Breast epithelium (tissue), 4 donors: ENCODE results near the gene RYK. TPM values are rescaled to one million over a fixed set of nuclear protein-coding genes. Genes with fewer than 3 reads are reported as not detected.
A peak's percentile ranks its signal among the peaks of the same experiment; 100 is the strongest.

ENCODE experiments used
- DNase-seq, 2 donors: peaks; one replicate each; pipeline ENCODE4 v3.0.0-alpha.2; 2019; ENCODE audit warnings: low spot score in 2 of 2
- H3K27ac ChIP-seq, 2 donors: fragments of 200-600 bp; sonication (generic) in 1 of 2; one replicate each; pipeline ENCODE4 v1.5.1; 2016 to 2019; ENCODE audit warnings: mild to moderate bottlenecking in 1 of 2
- H3K27me3 ChIP-seq, 2 donors: fragments of 200-600 bp; sonication (generic) in 1 of 2; one replicate each; pipeline versions ENCODE4 v1.5.1 to v1.6.0; 2017 to 2019; ENCODE audit warnings: control low read depth in 1 of 2, mild to moderate bottlenecking in 1 of 2
- H3K36me3 ChIP-seq: fragments of 200-600 bp; one replicate; pipeline ENCODE4 v1.5.1; 2019
- H3K4me1 ChIP-seq, 2 donors: fragments of 200-600 bp; sonication (generic); one replicate each; pipeline ENCODE4 v1.5.1; 2016 to 2019; ENCODE audit warnings: control low read depth in 1 of 2
- H3K4me3 ChIP-seq, 3 donors: fragments of 200-600 bp; sonication (generic); 1 replicate in 2 of 3; 2 replicates in 1 of 3; pipeline ENCODE4 v1.5.1; 2016 to 2019; ENCODE audit warnings: mild to moderate bottlenecking in 3 of 3, moderate library complexity in 2 of 3
- H3K9me3 ChIP-seq, 2 donors: fragments of 200-600 bp; sonication (generic) in 1 of 2; one replicate each; pipeline ENCODE4 v1.5.1; 2016 to 2019; ENCODE audit warnings: control low read depth in 1 of 2
- CTCF ChIP-seq, 3 donors: fragments of 450-650 bp; IDR thresholded peaks; one replicate each; pipeline ENCODE4 v1.5.1; 2016 to 2017; ENCODE audit warnings: antibody characterized with exemption in 3 of 3, mild to moderate bottlenecking in 3 of 3, moderate library complexity in 3 of 3
- POLR2A ChIP-seq: fragments of 450-650 bp; IDR thresholded peaks from one replicate; pipeline ENCODE4 v1.6.1; 2016; ENCODE audit warnings: antibody characterized with exemption, mild to moderate bottlenecking, moderate library complexity
- POLR2AphosphoS5 ChIP-seq, 3 donors: sonication (generic); formaldehyde crosslinking; IDR thresholded peaks; one replicate each; pipeline ENCODE4 v1.6.1; 2017; ENCODE audit warnings: antibody characterized with exemption in 3 of 3
- intact Hi-C: fragments of 100-400 bp; cut with DNase I; formaldehyde crosslinking; loops from one replicate; pipeline ENCODE4 v1.15.1; 2023; ENCODE audit warnings: low total_unique reads
- total RNA-seq, 3 donors: library from RNA; depleted of rRNA; stranded (reverse); fragments of >200 nt; gene quantifications; one replicate each; pipeline ENCODE4 v1.1.0, GENCODE V29; 2016

The RYK gene
- total RNA-seq, 3 donors from 2014 or later, result 77.9 to 153 (median 150) TPM

GRCh38 chr3:134258761-134259347, 8.2 kb upstream of the RYK start:
- H3K27ac ChIP-seq, result no peak overlapping the region
- no peaks in the 10 kb centered on the region for H3K4me1 ChIP-seq
- intact Hi-C loops, result no loop called here
- no peaks in the 10 kb centered on the region for H3K9me3 ChIP-seq
- no peak for DNase-seq
- no peaks in the 10 kb centered on the region for H3K36me3 ChIP-seq
- TF ChIP-seq POLR2AphosphoS5 (IDR thresholded peaks at IDR 0.05) (no peak), POLR2A (no peak), CTCF (IDR thresholded peaks at IDR 0.05) (no peak)
- no peaks in the 10 kb centered on the region for H3K27me3 ChIP-seq
- H3K4me3 ChIP-seq, result no peak overlapping the region

- Histone ChIP-seq H3K27me3 (no peaks in the 10 kb centered on the region), H3K36me3 (no peaks in the 10 kb centered on the region), H3K27ac (no peak overlapping the region), H3K9me3 (no peaks in the 10 kb centered on the region), H3K4me1 (no peaks in the 10 kb centered on the region), H3K4me3 (no peak overlapping the region)
- DNase-seq, result no peak
- TF ChIP-seq POLR2A (no peak), CTCF (IDR thresholded peaks at IDR 0.05) (no peak), POLR2AphosphoS5 (IDR thresholded peaks at IDR 0.05) (no peak)
- intact Hi-C loops, result no loop called here
These were observed 4.7 kb upstream of the RYK start for GRCh38 chr3:134255404-134255803.

- H3K4me3 ChIP-seq, result no peak overlapping the region
- H3K9me3 ChIP-seq, result no peaks in the 10 kb centered on the region
- peaks cover 0 to 6% of the 10 kb centered on the region in 2 donors for H3K4me1 ChIP-seq
- peak overlapping the region in 1 of 2 donors; percentile 99 for H3K27ac ChIP-seq
- intact Hi-C loops, result loop anchor here (2.0 kb wide), 1 partner anchor 75 kb away; no protein-coding TSS in a partner anchor
- H3K27me3 ChIP-seq, result no peaks in the 10 kb centered on the region
- no peaks in the 10 kb centered on the region for H3K36me3 ChIP-seq
- TF ChIP-seq POLR2AphosphoS5 (IDR thresholded peaks at IDR 0.05), result no peak
- no peak for TF ChIP-seq CTCF (IDR thresholded peaks at IDR 0.05)
- TF ChIP-seq POLR2A, result no peak
- no peak for DNase-seq
These were observed 3.0 kb upstream of the RYK start for GRCh38 chr3:134253475-134254226.

- Histone ChIP-seq H3K4me1 (peaks cover 0 to 6% of the 10 kb centered on the region in 2 donors), H3K27ac (peak overlapping the region in 1 of 2 donors; percentile 99), H3K36me3 (no peaks in the 10 kb centered on the region), H3K4me3 (no peak overlapping the region), H3K27me3 (no peaks in the 10 kb centered on the region), H3K9me3 (no peaks in the 10 kb centered on the region)
- TF ChIP-seq POLR2A (no peak), CTCF (IDR thresholded peaks at IDR 0.05) (no peak), POLR2AphosphoS5 (IDR thresholded peaks at IDR 0.05) (no peak)
- intact Hi-C loops, result loop anchor here (2.0 kb wide), 1 partner anchor 76 kb away; no protein-coding TSS in a partner anchor
- DNase-seq, result no peak
These were observed 2.1 kb upstream of the RYK start for GRCh38 chr3:134252766-134253165.
